ENCODE data around the gene TADA1. TPM values are rescaled to one million over a fixed set of nuclear protein-coding genes. Genes with fewer than 3 reads are reported as not detected.
A peak's percentile ranks its signal among the peaks of the same experiment; 100 is the strongest.

TADA1 gene
- total RNA-seq, 1 experiment from 2014 or later = 5.2 TPM

DNA sequence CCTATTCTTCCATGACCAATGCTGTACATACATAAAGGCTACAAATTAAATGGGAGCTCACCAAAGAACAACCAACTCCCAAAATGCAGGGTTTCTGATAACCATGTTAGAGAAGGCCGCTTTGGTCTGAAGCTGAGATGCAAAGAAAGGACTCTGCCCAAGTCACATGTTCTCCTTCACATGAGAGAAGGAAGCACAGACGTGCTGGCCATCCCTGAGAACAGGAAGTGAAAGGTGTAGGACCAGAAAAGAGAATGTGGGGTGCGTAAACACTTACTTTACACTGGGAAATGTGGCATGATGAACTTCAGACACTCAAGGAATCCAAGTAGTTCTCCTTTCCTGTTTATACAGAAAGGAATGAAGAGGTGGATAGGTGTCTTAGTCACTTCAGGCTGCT lies 31.7 kb upstream of the TADA1 start:
- Histone ChIP-seq H3K36me3 (ENCODE audit: low read depth) (no peaks in the 10 kb centered on the region), H3K27ac (no peak overlapping the region), H3F3A (ENCODE audit: insufficient read depth, low read depth) (no peaks in the 10 kb centered on the region), H3K4me3 (no peak overlapping the region), H4K20me1 (ENCODE audit: insufficient read depth) (no peaks in the 10 kb centered on the region), H3K9me3 (ENCODE audit: insufficient read depth, low read depth) (peaks cover 6% of the 10 kb centered on the region; the same call in 1 of the 2 replicates), H3K4me2 (no peak overlapping the region), H3K9me2 (ENCODE audit: insufficient read depth) (no peaks in the 10 kb centered on the region), H3K79me2 (ENCODE audit: low read depth) (no peaks in the 10 kb centered on the region), H3K27me3 (ENCODE audit: insufficient read depth, low read depth) (no peaks in the 10 kb centered on the region), H3K4me1 (replicated peaks; ENCODE audit: insufficient read depth) (peaks cover 23% of the 10 kb centered on the region), H2AFZ (no peak overlapping the region)
- no peak for TF ChIP-seq EZH2 (IDR thresholded peaks at IDR 0.05; ENCODE audit: low read depth)
- TF ChIP-seq, protein P1, sequence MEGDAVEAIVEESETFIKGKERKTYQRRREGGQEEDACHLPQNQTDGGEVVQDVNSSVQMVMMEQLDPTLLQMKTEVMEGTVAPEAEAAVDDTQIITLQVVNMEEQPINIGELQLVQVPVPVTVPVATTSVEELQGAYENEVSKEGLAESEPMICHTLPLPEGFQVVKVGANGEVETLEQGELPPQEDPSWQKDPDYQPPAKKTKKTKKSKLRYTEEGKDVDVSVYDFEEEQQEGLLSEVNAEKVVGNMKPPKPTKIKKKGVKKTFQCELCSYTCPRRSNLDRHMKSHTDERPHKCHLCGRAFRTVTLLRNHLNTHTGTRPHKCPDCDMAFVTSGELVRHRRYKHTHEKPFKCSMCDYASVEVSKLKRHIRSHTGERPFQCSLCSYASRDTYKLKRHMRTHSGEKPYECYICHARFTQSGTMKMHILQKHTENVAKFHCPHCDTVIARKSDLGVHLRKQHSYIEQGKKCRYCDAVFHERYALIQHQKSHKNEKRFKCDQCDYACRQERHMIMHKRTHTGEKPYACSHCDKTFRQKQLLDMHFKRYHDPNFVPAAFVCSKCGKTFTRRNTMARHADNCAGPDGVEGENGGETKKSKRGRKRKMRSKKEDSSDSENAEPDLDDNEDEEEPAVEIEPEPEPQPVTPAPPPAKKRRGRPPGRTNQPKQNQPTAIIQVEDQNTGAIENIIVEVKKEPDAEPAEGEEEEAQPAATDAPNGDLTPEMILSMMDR (conservative IDR thresholded peaks at IDR 0.05) = no peak
- BruUV-seq (replicated peaks) = no TSS peak
- ChIA-PET POLR2A (ENCODE audit: unreplicated experiment) (no interaction called here), CTCF (no interaction called here)
- intact Hi-C loops (cut with micrococcal nuclease; ENCODE audit: unreplicated experiment) = no loop called here
- no peak for DNase-seq

DNA sequence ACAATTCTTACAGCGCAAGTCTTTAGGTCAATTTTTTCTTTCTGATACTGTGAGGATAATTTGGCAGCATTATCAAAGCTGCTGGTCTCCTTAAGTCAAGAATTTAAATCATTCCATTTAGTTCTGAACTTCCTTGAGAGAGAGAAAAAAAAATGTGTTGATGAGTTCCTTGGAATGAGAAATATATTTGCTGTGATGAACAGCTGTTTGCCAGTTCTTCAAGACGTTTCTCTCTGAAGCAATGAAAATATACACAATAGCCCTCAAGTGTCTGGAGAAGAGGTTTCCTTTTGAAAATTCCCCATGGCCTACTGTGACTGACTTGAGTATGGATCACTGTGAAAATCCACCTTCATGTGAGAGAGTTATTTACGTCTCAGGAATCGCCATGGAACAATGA lies 31.0 kb upstream of the TADA1 start:
- no peak overlapping the region for H3K27ac ChIP-seq
- no peaks in the 10 kb centered on the region for H3K27me3 ChIP-seq (ENCODE audit: insufficient read depth, low read depth)
- POLR2A ChIA-PET (ENCODE audit: unreplicated experiment) = interaction anchor here (1.8 kb wide), 1 partner anchor 68 kb away, joined by 8 read pairs; the partner anchor contains the start of gene POGK
- no peaks in the 10 kb centered on the region for H3K36me3 ChIP-seq (ENCODE audit: low read depth)
- no peak for DNase-seq
- no peaks in the 10 kb centered on the region for H4K20me1 ChIP-seq (ENCODE audit: insufficient read depth)
- no peaks in the 10 kb centered on the region for H3K9me2 ChIP-seq (ENCODE audit: insufficient read depth)
- CTCF ChIA-PET = interaction anchor here (0.6 kb wide), 1 partner anchor 338 kb away, joined by 4 read pairs; no protein-coding TSS in a partner anchor
- H2AFZ ChIP-seq = no peak overlapping the region
- H3K79me2 ChIP-seq (ENCODE audit: low read depth) = no peaks in the 10 kb centered on the region
- no peaks in the 10 kb centered on the region for H3F3A ChIP-seq (ENCODE audit: insufficient read depth, low read depth)
- no TSS peak for BruUV-seq (replicated peaks)
- intact Hi-C loops (cut with micrococcal nuclease; ENCODE audit: unreplicated experiment) = no loop called here
- peaks cover 6% of the 10 kb centered on the region; the same call in 1 of the 2 replicates for H3K9me3 ChIP-seq (ENCODE audit: insufficient read depth, low read depth)
- H3K4me1 ChIP-seq (replicated peaks; ENCODE audit: insufficient read depth) = peaks cover 23% of the 10 kb centered on the region
- peak overlapping the region; percentile 18; the same call in 1 of the 2 replicates for H3K4me2 ChIP-seq
- TF ChIP-seq EZH2 (IDR thresholded peaks at IDR 0.05; ENCODE audit: low read depth) = no peak
- TF ChIP-seq, protein P1 (conservative IDR thresholded peaks at IDR 0.05) = no peak
- H3K4me3 ChIP-seq = no peak overlapping the region

DNA sequence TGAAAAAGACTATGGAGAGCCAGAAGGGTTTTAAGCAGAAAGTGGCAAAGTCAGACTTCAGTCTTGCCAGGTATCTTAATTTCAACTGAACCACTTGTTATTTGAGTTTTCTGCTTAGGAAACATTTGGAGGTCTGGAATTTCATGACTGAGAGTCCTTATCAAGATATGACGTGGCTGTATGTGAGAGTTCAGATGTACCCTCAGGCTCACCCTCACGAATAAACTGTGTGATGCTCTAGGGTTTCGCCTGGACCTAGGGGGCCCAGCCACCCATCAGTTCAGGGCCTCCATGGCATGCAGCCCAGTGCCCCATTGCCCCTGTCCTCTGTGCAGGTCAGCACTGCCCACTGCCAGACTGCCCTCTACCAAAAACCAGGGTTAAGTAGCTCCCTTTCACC lies 30.6 kb upstream of the TADA1 start:
- Histone ChIP-seq H3K4me3 (no peak overlapping the region), H3K79me2 (ENCODE audit: low read depth) (no peaks in the 10 kb centered on the region), H3K36me3 (ENCODE audit: low read depth) (no peaks in the 10 kb centered on the region), H3K9me3 (ENCODE audit: insufficient read depth, low read depth) (peaks cover 6% of the 10 kb centered on the region; the same call in 1 of the 2 replicates), H4K20me1 (ENCODE audit: insufficient read depth) (no peaks in the 10 kb centered on the region), H3K4me2 (peak overlapping the region; percentile 18; the same call in 1 of the 2 replicates), H2AFZ (no peak overlapping the region), H3K9me2 (ENCODE audit: insufficient read depth) (no peaks in the 10 kb centered on the region), H3F3A (ENCODE audit: insufficient read depth, low read depth) (no peaks in the 10 kb centered on the region), H3K27ac (no peak overlapping the region), H3K4me1 (replicated peaks; ENCODE audit: insufficient read depth) (peaks cover 23% of the 10 kb centered on the region), H3K27me3 (ENCODE audit: insufficient read depth, low read depth) (no peaks in the 10 kb centered on the region)
- TF ChIP-seq, protein P1 (conservative IDR thresholded peaks at IDR 0.05) = no peak
- TF ChIP-seq EZH2 (IDR thresholded peaks at IDR 0.05; ENCODE audit: low read depth) = no peak
- intact Hi-C loops (cut with micrococcal nuclease; ENCODE audit: unreplicated experiment) = loop anchor here (1.0 kb wide), 1 partner anchor 30 kb away; the partner anchor contains the start of gene TADA1
- ChIA-PET CTCF (interaction anchor here (0.6 kb wide), 1 partner anchor 339 kb away, joined by 4 read pairs; no protein-coding TSS in a partner anchor), POLR2A (ENCODE audit: unreplicated experiment) (interaction anchor here (0.5 to 1.8 kb wide), 4 partner anchors 67 to 314 kb away, joined by 3 to 8 read pairs (median 6); partner anchors contain the start of genes POGK and POU2F1)
- BruUV-seq (replicated peaks) = no TSS peak
- peak; percentile 15 to 48 for DNase-seq

Data from PC-9 (cell line).